Measurements from ENCODE around the gene FRS2.
"Not testable (repeated sequence)": the region's sequence is repeated elsewhere in the genome, so short reads cannot be mapped to it uniquely, and the experiment has no call there.

The FRS2 gene

DNA sequence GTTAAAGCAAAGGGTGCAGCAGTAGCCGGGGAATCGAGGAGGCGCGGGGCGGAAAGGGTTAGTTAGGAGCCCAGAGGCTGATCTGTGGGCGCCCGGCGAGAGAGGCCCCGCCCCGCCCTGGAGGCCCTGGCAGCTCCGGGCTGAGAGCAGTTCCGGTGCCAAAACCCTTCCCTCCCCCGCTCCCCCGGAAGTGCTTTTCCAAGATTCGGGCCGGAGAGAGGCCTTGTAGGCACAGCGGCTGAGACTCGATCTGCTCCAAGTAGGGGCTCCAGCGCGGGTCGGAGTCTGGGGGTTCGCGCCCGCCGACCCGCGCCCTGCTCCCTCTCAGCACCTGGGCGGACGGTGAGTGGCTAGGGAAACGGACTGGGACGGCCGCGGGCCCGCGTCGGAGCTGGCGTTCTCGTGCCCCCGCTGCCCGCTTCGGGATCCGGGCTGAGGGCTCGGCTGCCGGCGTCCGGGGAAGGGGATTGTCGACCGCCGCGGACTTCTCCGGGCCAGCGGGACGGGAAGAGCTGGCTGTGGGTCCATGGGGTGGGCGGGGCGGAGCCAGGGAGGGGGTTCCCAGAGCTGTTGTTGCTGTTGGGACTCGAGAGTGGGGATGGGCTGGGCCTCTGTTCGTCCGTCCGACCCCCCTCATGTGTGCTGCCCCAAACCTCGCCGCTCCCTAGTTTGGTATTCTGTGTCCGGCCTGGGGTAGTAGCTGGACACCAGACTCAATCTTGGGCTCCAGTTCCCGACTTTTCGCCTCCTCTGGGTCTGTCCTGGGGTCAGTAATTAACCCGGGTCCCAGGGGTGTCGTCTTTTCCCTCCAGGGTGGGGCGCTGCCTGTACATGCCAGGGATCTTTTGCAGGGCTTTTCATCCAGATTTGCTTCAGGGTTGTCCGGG is at the start of gene FRS2:
Gene FRS2, plus strand, starts transcription at position 200 of the 887 bp plus-strand sequence. CDS start 98,643 bp downstream, outside the sequence.
- peak; percentile 26 to 96 (median 92) for DNase-seq

GRCh38 chr12:69421548-69421947 is 48.6 kb upstream of the FRS2 start:
- DNase-seq = no peak

GRCh38 chr12:69423037-69423905 is 46.9 kb upstream of the FRS2 start:
- no peak for DNase-seq

- DNase-seq = no peak
Measured at GRCh38 chr12:69425417-69425816, 44.8 kb upstream of the FRS2 start.

DNA sequence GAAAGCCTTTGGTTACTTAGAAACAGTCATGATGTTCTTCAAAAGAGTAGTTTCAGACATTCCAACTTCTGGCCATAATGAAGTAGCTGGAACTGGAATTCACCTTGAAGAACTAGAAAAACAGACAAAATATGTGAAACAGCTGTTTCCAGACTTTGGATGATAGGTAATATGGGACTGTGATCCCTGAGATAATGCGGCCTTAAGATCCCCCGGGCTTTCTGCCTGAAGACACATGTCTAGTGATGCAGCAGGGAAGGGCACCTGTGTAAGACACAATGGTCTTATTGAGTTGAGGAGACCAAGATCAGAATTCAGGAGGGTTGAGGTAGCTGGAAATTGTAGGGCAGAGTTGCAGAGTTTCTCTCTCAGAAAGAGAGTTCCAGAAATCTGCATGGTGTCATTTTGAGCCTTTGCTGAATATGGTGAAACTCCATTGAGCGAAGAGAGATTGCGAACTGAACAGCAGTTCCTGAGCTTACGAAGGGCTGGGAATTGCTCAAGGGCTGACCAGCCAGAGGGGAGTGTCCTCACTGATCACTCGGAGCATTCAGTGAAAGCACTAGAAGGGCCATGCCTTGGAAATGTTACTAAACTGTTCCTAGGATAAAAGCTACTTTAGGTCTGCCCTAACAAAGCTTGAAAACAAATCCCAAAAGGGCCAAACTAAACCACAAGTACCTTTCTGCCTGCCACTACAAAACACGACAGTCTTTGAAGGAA is 41.7 kb upstream of the FRS2 start:
- DNase-seq = no peak

GRCh38 chr12:69430942-69431590 is 39.1 kb upstream of the FRS2 start:
- DNase-seq = peak in 32 of 56 donors; percentile 2 to 60 (median 11)

GRCh38 chr12:69431591-69432222 is 38.5 kb upstream of the FRS2 start:
- no peak for DNase-seq

DNA sequence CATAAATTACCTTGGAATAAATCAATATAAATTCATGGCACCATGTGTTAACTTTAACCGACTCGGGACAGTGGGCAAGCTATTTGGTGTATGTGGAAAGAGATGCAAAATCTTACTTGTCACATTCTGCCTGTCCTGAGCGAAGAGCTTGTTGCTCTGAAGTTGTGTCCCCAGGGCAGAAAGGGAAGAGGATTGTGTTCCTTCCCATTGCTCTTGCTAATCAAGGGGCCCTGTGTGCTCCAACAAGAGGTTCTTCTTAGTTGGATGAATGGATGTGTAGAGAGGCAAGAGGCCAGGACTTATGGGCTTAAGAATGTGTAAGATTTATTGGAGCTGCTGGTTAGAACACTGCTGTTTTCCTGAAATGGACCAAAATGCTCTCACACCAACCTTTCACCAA is 36.5 kb upstream of the FRS2 start:
- no peak for DNase-seq

GRCh38 chr12:69435644-69436043 is 34.5 kb upstream of the FRS2 start:
- peak in 2 of 56 donors; percentile 7 for DNase-seq

DNA sequence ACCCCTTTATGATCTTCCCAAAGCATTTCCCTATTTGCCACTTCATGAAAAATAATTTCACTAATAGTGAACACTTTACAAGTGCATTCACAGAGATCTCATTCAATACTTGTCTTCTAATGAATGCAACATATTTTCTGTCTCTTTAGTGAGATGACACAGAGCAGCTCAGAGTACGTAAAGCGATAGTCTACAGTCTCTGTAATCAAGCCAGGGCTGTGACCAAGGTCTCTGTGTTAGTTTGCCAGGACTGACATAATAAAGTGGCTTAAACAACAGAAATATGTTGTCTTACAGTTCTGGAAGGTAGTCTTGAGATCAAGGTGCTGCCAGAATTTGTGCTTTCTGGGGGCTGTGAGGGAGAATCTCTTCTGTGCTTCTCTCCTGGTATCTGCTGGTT is 33.1 kb upstream of the FRS2 start:
- no peak for DNase-seq

GRCh38 chr12:69438539-69438938 is 31.6 kb upstream of the FRS2 start:
- no peak for DNase-seq

GRCh38 chr12:69440016-69440415 is 30.2 kb upstream of the FRS2 start:
- DNase-seq = no peak

DNA sequence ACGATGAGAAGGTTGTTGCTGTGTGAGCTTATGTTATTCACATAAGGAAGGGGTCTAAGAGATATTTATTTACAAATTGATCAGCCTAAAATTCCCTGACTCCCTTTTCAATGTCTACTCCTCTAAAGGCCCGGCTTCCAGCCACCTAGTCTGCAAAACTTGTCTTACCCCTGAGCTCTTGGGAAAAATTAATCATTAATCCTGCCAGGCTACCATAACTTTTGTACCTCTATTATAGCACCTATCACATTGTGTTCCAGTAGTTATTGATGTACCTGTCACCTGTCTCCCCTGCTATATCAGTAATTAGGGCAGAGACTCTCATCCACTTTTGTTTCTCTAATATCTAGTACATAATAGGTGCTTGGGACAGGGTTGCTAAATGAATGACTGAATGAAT is 29.3 kb upstream of the FRS2 start:
- DNase-seq = no peak

GRCh38 chr12:69442894-69443293 is 27.3 kb upstream of the FRS2 start:
- no peak for DNase-seq

DNA sequence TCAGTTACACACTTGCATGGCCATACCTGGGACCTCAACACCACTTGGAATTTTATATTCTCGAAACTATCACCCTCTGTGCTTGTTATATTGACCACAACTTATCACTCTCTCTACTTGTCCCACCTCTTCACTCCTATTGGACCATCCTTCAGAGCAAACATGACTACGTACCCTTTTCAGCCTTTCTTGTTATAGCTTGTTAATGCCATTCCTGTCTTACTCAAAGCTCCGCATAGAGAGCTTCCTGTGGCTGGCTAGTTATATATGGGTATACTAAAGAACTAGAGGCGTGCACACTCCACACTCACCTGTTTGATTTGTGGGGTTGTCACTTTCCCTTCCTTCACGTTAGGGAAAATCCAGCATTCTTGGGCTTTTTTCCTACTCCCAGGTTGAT is 26.3 kb upstream of the FRS2 start:
- DNase-seq = no peak

GRCh38 chr12:69447892-69448291 is 22.3 kb upstream of the FRS2 start:
- no peak for DNase-seq

DNA sequence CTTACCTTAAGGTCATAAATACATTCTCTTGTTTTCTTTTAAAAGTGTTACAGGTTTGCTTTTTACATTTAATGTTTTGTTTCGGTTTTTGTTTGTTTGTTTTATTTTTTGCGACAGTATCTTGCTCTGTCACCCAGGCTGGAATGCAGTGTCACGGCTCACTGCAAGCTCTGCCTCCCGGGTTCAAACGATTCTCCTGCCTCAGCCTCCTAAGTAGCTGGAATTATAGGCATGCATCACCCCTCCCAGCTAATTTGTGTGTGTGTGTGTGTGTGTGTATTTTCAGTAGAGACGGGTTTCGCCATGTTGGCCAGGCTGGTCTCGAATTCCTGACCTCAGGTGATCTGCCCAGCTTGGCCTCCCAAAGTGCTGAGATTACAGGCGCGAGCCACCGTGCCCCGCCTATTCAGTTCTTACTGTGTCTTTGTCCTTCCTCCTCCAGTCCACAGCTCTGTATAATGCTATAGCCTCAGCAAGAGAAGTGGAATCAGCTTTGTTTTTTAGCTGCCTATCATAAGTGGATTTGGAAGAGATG is 17.5 kb upstream of the FRS2 start:
- DNase-seq = not testable (repeated sequence)

DNA sequence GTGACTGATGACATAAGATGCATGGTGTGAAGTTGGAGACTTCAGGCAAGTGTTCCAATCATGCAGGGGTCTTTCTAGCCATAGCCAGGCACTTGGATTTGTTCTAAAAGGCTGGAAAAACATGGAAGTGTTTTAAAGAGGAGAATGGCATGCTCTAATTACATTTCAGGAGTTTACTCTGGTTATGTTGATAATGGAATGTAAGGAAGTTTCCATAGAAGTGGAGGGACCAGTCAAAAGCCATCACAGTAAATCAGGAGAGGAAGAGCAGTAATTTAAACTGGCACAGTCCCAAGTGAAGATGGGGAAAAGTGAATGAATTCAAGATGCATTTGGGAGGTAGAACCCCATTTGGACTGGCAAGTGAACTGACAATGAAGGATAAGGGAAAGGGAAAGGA is 13.9 kb upstream of the FRS2 start:
- DNase-seq = no peak

DNA sequence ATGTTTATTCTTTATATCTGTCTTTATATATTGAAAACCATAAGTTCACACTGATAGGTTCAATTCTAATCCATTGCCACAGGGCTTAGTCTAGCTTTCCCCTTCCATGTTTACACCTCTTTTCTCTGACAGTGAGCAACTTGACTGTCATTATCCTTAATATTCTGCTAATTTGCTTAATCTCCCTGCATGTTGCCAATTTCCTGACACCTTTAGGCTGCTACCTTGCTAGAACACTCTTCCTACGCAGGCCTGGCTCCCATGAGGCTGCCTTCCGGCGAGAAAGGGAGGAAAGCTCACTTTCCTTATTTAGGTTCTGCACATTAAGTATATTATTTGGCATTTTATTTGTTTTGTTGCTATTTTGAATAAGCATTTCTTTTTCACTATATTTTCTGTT is 12.8 kb upstream of the FRS2 start:
- no peak for DNase-seq

GRCh38 chr12:69459477-69459876 is 10.7 kb upstream of the FRS2 start:
- peak in 37 of 56 donors; percentile 5 to 66 (median 36) for DNase-seq
